OCI-LY3 (cell line): Measurements from ENCODE around the gene MYF6.

Experiments
- EZH2phosphoT487 ChIP-seq: fragments of 200-600 bp; shearing (Covaris generic); IDR thresholded peaks from 2 replicates; pipeline ENCODE4 v1.6.1; 2018; ENCODE audit warnings: antibody characterized with exemption, mixed run types, low read depth
- TF ChIP-seq, protein P1 (sequence below): fragments of 200-600, 300-600 bp; sonication (generic); IDR thresholded peaks from 2 replicates; pipeline ENCODE4 v1.5.1; 2014; ENCODE audit warnings: antibody characterized with exemption, low read length, low read depth

- no peak for TF ChIP-seq EZH2phosphoT487
- TF ChIP-seq, protein P1, sequence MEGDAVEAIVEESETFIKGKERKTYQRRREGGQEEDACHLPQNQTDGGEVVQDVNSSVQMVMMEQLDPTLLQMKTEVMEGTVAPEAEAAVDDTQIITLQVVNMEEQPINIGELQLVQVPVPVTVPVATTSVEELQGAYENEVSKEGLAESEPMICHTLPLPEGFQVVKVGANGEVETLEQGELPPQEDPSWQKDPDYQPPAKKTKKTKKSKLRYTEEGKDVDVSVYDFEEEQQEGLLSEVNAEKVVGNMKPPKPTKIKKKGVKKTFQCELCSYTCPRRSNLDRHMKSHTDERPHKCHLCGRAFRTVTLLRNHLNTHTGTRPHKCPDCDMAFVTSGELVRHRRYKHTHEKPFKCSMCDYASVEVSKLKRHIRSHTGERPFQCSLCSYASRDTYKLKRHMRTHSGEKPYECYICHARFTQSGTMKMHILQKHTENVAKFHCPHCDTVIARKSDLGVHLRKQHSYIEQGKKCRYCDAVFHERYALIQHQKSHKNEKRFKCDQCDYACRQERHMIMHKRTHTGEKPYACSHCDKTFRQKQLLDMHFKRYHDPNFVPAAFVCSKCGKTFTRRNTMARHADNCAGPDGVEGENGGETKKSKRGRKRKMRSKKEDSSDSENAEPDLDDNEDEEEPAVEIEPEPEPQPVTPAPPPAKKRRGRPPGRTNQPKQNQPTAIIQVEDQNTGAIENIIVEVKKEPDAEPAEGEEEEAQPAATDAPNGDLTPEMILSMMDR: no peak
Observed at GRCh38 chr12:80690090-80690489, 17.3 kb upstream of the MYF6 start.
